Heart left ventricle (tissue), 16 donors: ENCODE measurements around the gene NEK7. TPM values are rescaled to one million over a fixed set of nuclear protein-coding genes. Genes with fewer than 3 reads are reported as not detected.
"Not testable (repeated sequence)": the region's sequence is repeated elsewhere in the genome, so short reads cannot be mapped to it uniquely, and the experiment has no call there.

Experiments
- ATAC-seq, 4 donors: fragments of 200-7000 bp; cut with Tn5 transposase; one replicate each; pipeline ENCODE4 v1.9.1; 2020 to 2022; ENCODE audit warnings: moderate library complexity in 4 of 4, mild to moderate bottlenecking in 3 of 4, moderate number of reproducible peaks in 1 of 4
- DNase-seq, 5 donors: peaks; one replicate each; pipeline ENCODE4 v3.0.0-alpha.2; 2020
- H3K27ac ChIP-seq, 12 donors: fragments of 200-600 bp; sonication (generic) in 4 of 12; one replicate each; pipeline versions ENCODE4 v1.5.0 to v1.8.0; 2016 to 2022; ENCODE audit warnings: mild to moderate bottlenecking in 2 of 12
- H3K27me3 ChIP-seq, 9 donors: fragments of 200-600 bp; sonication (generic) in 2 of 9; one replicate each; pipeline versions ENCODE4 v1.5.1 to v1.8.0; 2016 to 2022; ENCODE audit warnings: mild to moderate bottlenecking in 3 of 9
- H3K36me3 ChIP-seq, 9 donors: fragments of 200-600 bp; sonication (generic) in 2 of 9; one replicate each; pipeline versions ENCODE4 v1.5.0 to v1.8.0; 2018 to 2022; ENCODE audit warnings: mild to moderate bottlenecking in 2 of 9
- H3K4me1 ChIP-seq, 12 donors: fragments of 200-600 bp; sonication (generic) in 4 of 12; one replicate each; pipeline versions ENCODE4 v1.5.0 to v1.8.0; 2016 to 2022; ENCODE audit warnings: mild to moderate bottlenecking in 3 of 12
- H3K4me3 ChIP-seq, 12 donors: fragments of 200-600 bp; sonication (generic) in 4 of 12; one replicate each; pipeline versions ENCODE4 v1.5.0 to v1.8.0; 2017 to 2022; ENCODE audit warnings: mild to moderate bottlenecking in 9 of 12, moderate library complexity in 4 of 12
- H3K9me3 ChIP-seq, 12 donors: fragments of 200-600 bp; sonication (generic) in 4 of 12; one replicate each; pipeline versions ENCODE4 v1.5.0 to v1.8.0; 2016 to 2022; ENCODE audit warnings: mild to moderate bottlenecking in 1 of 12
- CTCF ChIP-seq, 12 donors: fragments of 200-600 bp; sonication (generic) in 4 of 12; IDR thresholded peaks; one replicate each; pipeline versions ENCODE4 v1.5.0 to v1.8.0; 2018 to 2022; ENCODE audit warnings: antibody characterized with exemption in 12 of 12, mild to moderate bottlenecking in 5 of 12
- POLR2A ChIP-seq, 2 donors: fragments of 450-650 bp; IDR thresholded peaks; one replicate each; pipeline ENCODE4 v1.6.1; 2017; ENCODE audit warnings: antibody characterized with exemption in 2 of 2, mild to moderate bottlenecking in 2 of 2, moderate library complexity in 2 of 2
- WGBS, 4 donors: extraction: QIAGEN DNeasy Blood & Tissue Kit in 2 of 4; methylation state at CpG; one replicate each; pipeline versions ENCODE4 v1.1.5 to v1.1.7; 2013 to 2018; 5-methylcytosine and 5-hydroxymethylcytosine counted together
- intact Hi-C, 10 donors: fragments of 100-400 bp; cut with DNase I; formaldehyde crosslinking; loops; one replicate each; pipeline versions ENCODE4 v1.11.1 to v1.14.2; 2022
- polyA plus RNA-seq, 2 donors: library from polyadenylated mRNA; stranded (reverse); fragments of 200-250 nt; gene quantifications; one replicate each; pipeline ENCODE4 v1.2.3, GENCODE V29; 2013
- total RNA-seq, 9 donors: library from RNA; depleted of rRNA in 2 of 9; stranded (reverse); fragments of >200 nt in 2 of 9; fragmentation: NEBNext Ultra II Directional in 3 of 9; extraction: Animal tissue kit (Norgen Biotek cat#: 25700) in 3 of 9; gene quantifications; one replicate each; pipeline versions ENCODE4 v1.1.0 to v1.2.4, GENCODE V29; 2016 to 2023
- donor health status: ischemic (EF 13 %, LVEDD 7.1; RV severe dilation, severe dysfunction).
- donor health status: healthy with polysubstance abuse.
- donor health status: DM: no; HTN: yes; CAD: no.
- donor health status: DM: no; HTN: no; CAD: no.
- donor health status: ischemic (EF 25% LVEDD 6.9; RV normal size, moderate dysfunction).
- donor health status: ischemic (EF 25% LVEDD 5.7; RV mildly dilated, moderate dysfunction).
- donor health status: healthy.
- donor health status: DM: yes; HTN: yes; CAD: no.
- donor health status: ischemic (EF 35%, LVEDD 5.7; RV mildly dilated, moderate dysfunction).
- donor health status: nonischemic (EF 11% LVEDD 7.7; RV severe dilation, severe dysfunction).
- donor health status: DM: yes; HTN: yes; CAD: no.
- donor health status: PGD.
- donor health status: ischemic (EF 29% LVEDD 5.4; RV normal size, mild dysfunction).
- donor health status: nonischemic (EF 23%, LVEDD 6.1; RV moderate dilation, normal function).

The NEK7 gene
- total and polyA plus RNA-seq, 11 donors: 57.5 to 499 (median 235) TPM

- 76 to 83% (median 82%) methylated on average over 6 of the region's 6 CpGs for WGBS, 4 donors
- intact Hi-C loops: loop anchor here in 2 of 10 donors (10.0 kb wide), 2 partner anchors 144 to 214 kb away; partner anchors contain the start of gene NEK7 (in 2 of the 2)
- ATAC-seq (no peak), DNase-seq (no peak)
- Histone ChIP-seq H3K4me3 (no peak overlapping the region), H3K9me3 (no peaks in the 10 kb centered on the region), H3K27me3 (no peaks in the 10 kb centered on the region), H3K4me1 (peaks cover 0 to 12% (median 0%) of the 10 kb centered on the region in 12 donors), H3K36me3 (peaks cover 0 to 50% (median 37%) of the 10 kb centered on the region in 9 donors), H3K27ac (no peak overlapping the region)
- TF ChIP-seq CTCF (IDR thresholded peaks at IDR 0.05) (no peak), POLR2A (IDR thresholded peaks at IDR 0.05) (no peak)
Observed at GRCh38 chr1:198298640-198299039, 141.8 kb downstream of the NEK7 start.

DNA sequence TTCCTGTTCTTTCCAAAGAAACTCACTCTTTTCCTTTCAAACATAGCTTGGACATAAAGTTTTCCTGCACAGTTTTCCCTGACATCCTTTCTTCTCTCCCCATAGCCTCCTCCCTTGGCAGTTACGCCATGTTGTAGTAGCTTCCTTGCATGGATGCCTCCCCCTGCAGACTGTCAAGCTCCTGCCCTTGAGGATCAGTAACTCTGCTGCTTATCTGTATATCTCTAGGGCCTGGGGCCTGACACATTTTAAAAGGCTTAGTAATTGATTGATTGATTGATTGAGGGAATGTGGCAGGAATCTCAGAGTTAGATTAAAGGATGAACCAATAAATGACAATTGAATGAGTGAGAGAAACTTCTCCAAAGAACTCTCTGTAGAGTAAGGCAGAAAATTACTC lies 143.7 kb downstream of the NEK7 start:
- 97 to 100% (median 99%) methylated on average over 1 of the region's 1 CpG for WGBS, 4 donors
- ATAC-seq (no peak), DNase-seq (no peak)
- H3K4me3 ChIP-seq: no peak overlapping the region
- no peaks in the 10 kb centered on the region for H3K9me3 ChIP-seq
- no peak for TF ChIP-seq POLR2A (IDR thresholded peaks at IDR 0.05)
- no peak for TF ChIP-seq CTCF (IDR thresholded peaks at IDR 0.05)
- no peak overlapping the region for H3K27ac ChIP-seq
- H3K4me1 ChIP-seq: peaks cover 0 to 12% (median 0%) of the 10 kb centered on the region in 12 donors
- H3K27me3 ChIP-seq: no peaks in the 10 kb centered on the region
- intact Hi-C loops: no loop called here
- H3K36me3 ChIP-seq: peaks cover 0 to 41% (median 37%) of the 10 kb centered on the region in 9 donors

DNA sequence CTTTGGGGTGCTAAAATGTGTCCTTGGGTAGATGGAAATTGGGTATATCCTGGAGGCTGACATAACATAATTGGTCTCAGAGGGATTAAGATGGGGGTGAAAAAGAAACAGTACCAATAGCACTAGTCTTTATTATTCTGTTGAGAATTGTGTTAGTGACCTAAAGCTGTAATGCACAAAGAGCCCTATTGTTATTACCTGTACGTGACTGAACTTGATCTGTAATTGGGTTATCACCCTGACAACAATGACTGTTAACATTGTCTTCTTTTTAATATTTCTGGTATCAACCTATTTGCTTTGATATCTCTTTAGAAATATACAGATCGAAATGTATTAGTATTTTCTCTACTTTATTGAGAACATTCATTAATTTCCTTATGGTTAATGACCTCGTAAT lies 147.6 kb downstream of the NEK7 start:
- ATAC-seq: no peak
- DNase-seq: no peak
- H3K27ac ChIP-seq: no peak overlapping the region
- TF ChIP-seq POLR2A (IDR thresholded peaks at IDR 0.05): no peak
- TF ChIP-seq CTCF (IDR thresholded peaks at IDR 0.05): no peak
- H3K27me3 ChIP-seq: no peaks in the 10 kb centered on the region
- peaks cover 0 to 4% (median 0%) of the 10 kb centered on the region in 12 donors for H3K4me1 ChIP-seq
- intact Hi-C loops: no loop called here
- H3K9me3 ChIP-seq: no peaks in the 10 kb centered on the region
- H3K36me3 ChIP-seq: peaks cover 0 to 24% (median 8%) of the 10 kb centered on the region in 9 donors
- WGBS, 4 donors: 94 to 99% (median 98%) methylated on average over 3 of the region's 3 CpGs
- H3K4me3 ChIP-seq: no peak overlapping the region

- H3K4me1 ChIP-seq, H3K4me3 ChIP-seq, intact Hi-C loops, H3K9me3 ChIP-seq, DNase-seq, H3K27me3 ChIP-seq, ATAC-seq, H3K27ac ChIP-seq: not testable (repeated sequence)
- 89 to 96% (median 94%) methylated on average over 15 of the region's 15 CpGs for WGBS, 4 donors
- H3K36me3 ChIP-seq: peaks cover 0 to 40% (median 10%) of the 10 kb centered on the region in 9 donors
Observed at GRCh38 chr1:198314817-198315216, 158.0 kb downstream of the NEK7 start.

- 84 to 98% (median 96%) methylated on average over 7 to 8 of the region's 8 CpGs for WGBS, 4 donors
- ATAC-seq, H3K4me1 ChIP-seq, H3K9me3 ChIP-seq, H3K4me3 ChIP-seq, DNase-seq, H3K27ac ChIP-seq, intact Hi-C loops, H3K27me3 ChIP-seq: not testable (repeated sequence)
- H3K36me3 ChIP-seq: peaks cover 0 to 45% (median 10%) of the 10 kb centered on the region in 9 donors
Observed at GRCh38 chr1:198315331-198315730, 158.5 kb downstream of the NEK7 start.
